SK-N-SH treated with all-trans-retinoic acid at 6 μM for 48 hours (cell line): ENCODE results near the gene TTC8.

Source experiments
- ARNTL ChIP-seq: fragments of 450-650 bp; formaldehyde crosslinking; IDR thresholded peaks from 2 replicates; pipeline ENCODE4 v1.5.0; 2020; ENCODE audit warnings: low read depth, mild to moderate bottlenecking, moderate library complexity, borderline replicate concordance
- BACH2 ChIP-seq: fragments of 250-450 bp; sonication (Bioruptor Pico); IDR thresholded peaks from 2 replicates; pipeline ENCODE4 v1.9.0; 2021; ENCODE audit warnings: mild to moderate bottlenecking, borderline replicate concordance
- CREB5 ChIP-seq: fragments of 250-450 bp; sonication (Bioruptor Pico); IDR thresholded peaks from 2 replicates; pipeline ENCODE4 v1.5.1; 2020; ENCODE audit warnings: low read depth, mild to moderate bottlenecking, moderate library complexity
- CSDC2 ChIP-seq: fragments of 250-450 bp; sonication (Bioruptor Pico); IDR thresholded peaks from 2 replicates; pipeline ENCODE4 v1.5.0; 2020; ENCODE audit warnings: mild to moderate bottlenecking, moderate library complexity
- CSRNP3 ChIP-seq: fragments of 250-450 bp; sonication (Bioruptor Pico); IDR thresholded peaks from 2 replicates; pipeline ENCODE4 v1.5.1; 2021; ENCODE audit warnings: mild to moderate bottlenecking, moderate library complexity
- ISL1 ChIP-seq: fragments of 250-450 bp; sonication (Bioruptor Pico); IDR thresholded peaks from 2 replicates; pipeline ENCODE4 v2.1.2; 2022; ENCODE audit warnings: mild to moderate bottlenecking, moderate library complexity
- OSR1 ChIP-seq: fragments of 250-450 bp; sonication (Bioruptor Pico); IDR thresholded peaks from 2 replicates; pipeline ENCODE4 v1.8.0; 2022; ENCODE audit warnings: moderate library complexity, mild to moderate bottlenecking, inconsistent platforms
- PATZ1 ChIP-seq: fragments of 250-450 bp; sonication (Bioruptor Pico); IDR thresholded peaks from 2 replicates; pipeline ENCODE4 v1.8.0; 2020; ENCODE audit warnings: mild to moderate bottlenecking, moderate library complexity, borderline replicate concordance
- RARB ChIP-seq: fragments of 250-450 bp; sonication (Bioruptor Pico); IDR thresholded peaks from 2 replicates; pipeline ENCODE4 v1.8.0; 2021; ENCODE audit warnings: mild to moderate bottlenecking, moderate library complexity
- ZFP3 ChIP-seq: fragments of 250-450 bp; sonication (Bioruptor Pico); IDR thresholded peaks from 2 replicates; pipeline ENCODE4 v1.5.0; 2020; ENCODE audit warnings: mild to moderate bottlenecking, moderate library complexity
- ZFP30 ChIP-seq: fragments of 450-650 bp; formaldehyde crosslinking; IDR thresholded peaks from 2 replicates; pipeline ENCODE4 v1.5.0; 2022; ENCODE audit warnings: mild to moderate bottlenecking, moderate library complexity
- ZNF70 ChIP-seq: fragments of 450-650 bp; formaldehyde crosslinking; IDR thresholded peaks from 2 replicates; pipeline ENCODE4 v1.5.0; 2020; ENCODE audit warnings: mild to moderate bottlenecking, moderate library complexity
- ZNF8 ChIP-seq: fragments of 450-650 bp; formaldehyde crosslinking; IDR thresholded peaks from 2 replicates; pipeline ENCODE4 v1.5.0; 2020; ENCODE audit warnings: mild to moderate bottlenecking, moderate library complexity

- TF ChIP-seq CSRNP3, result no peak
- TF ChIP-seq PATZ1 (CRISPR knock-in tag), result no peak
- TF ChIP-seq CREB5 (CRISPR knock-in tag), result no peak
- no peak for TF ChIP-seq ZFP30
- TF ChIP-seq OSR1 (CRISPR knock-in tag), result no peak
- no peak for TF ChIP-seq CSDC2 (CRISPR knock-in tag)
- TF ChIP-seq ZNF8 (CRISPR knock-in tag), result no peak
- no peak for TF ChIP-seq BACH2 (CRISPR knock-in tag)
- TF ChIP-seq ZNF70, result no peak
- no peak for TF ChIP-seq ZFP3
- TF ChIP-seq ARNTL (CRISPR knock-in tag), result no peak
- TF ChIP-seq RARB (CRISPR knock-in tag), result no peak
- no peak for TF ChIP-seq ISL1 (CRISPR knock-in tag)
These were observed 32.4 kb downstream of the TTC8 start for GRCh38 chr14:88856786-88857366.
